Gastroesophageal sphincter (tissue), 3 donors: Measurements from ENCODE around the gene CENPX.

Experiments used
- CTCF ChIP-seq, 4 experiments: fragments of 200-600 bp in 2 of 4; fragments of 450-650 bp in 2 of 4; sonication (generic) in 1 of 4; IDR thresholded peaks; one replicate each; pipeline ENCODE4 v1.5.1; 2017 to 2019; ENCODE audit warnings: antibody characterized with exemption in 4 of 4, mild to moderate bottlenecking in 2 of 4, moderate library complexity in 2 of 4
- POLR2A ChIP-seq, 2 donors: fragments of 450-650 bp; IDR thresholded peaks; one replicate each; pipeline ENCODE4 v1.6.1; 2017; ENCODE audit warnings: antibody characterized with exemption in 2 of 2, mild to moderate bottlenecking in 2 of 2, moderate library complexity in 1 of 2
- POLR2AphosphoS5 ChIP-seq: sonication (generic); formaldehyde crosslinking; IDR thresholded peaks from one replicate; pipeline ENCODE4 v1.6.1; 2017; ENCODE audit warnings: antibody characterized with exemption

- TF ChIP-seq CTCF (IDR thresholded peaks at IDR 0.05), result no peak
- TF ChIP-seq POLR2A (IDR thresholded peaks at IDR 0.05), result no peak
- TF ChIP-seq POLR2AphosphoS5, result no peak
These were observed 49.2 kb downstream of the CENPX start for GRCh38 chr17:81973432-81973831.
